OCI-LY1 (cell line): Measurements from ENCODE around the gene INPP4A.
A peak's percentile ranks its signal among the peaks of the same experiment; 100 is the strongest.

Source experiments
- H2AFZ ChIP-seq: fragments of 200-600 bp; sonication (generic), shearing (Covaris generic); 2 replicates; pipeline ENCODE4 v1.6.0; 2014; ENCODE audit warnings: antibody characterized with exemption, mild to moderate bottlenecking, low read length
- H3F3A ChIP-seq: fragments of 200-600 bp; sonication (generic), shearing (Covaris generic); 2 replicates; pipeline ENCODE4 v1.6.0; 2014; ENCODE audit warnings: mild to moderate bottlenecking, antibody characterized with exemption, low read length, moderate library complexity; ENCODE audit not compliant: insufficient read depth
- H3K27ac ChIP-seq: fragments of 200-600 bp; sonication (generic); 2 replicates; pipeline ENCODE4 v1.5.1; 2014; ENCODE audit warnings: low read length, mixed run types, mild to moderate bottlenecking, low read depth; ENCODE audit not compliant: poor library complexity, severe bottlenecking
- H3K27me3 ChIP-seq: fragments of 200-600 bp; sonication (generic); 2 replicates; pipeline ENCODE4 v1.6.0; 2014; ENCODE audit warnings: antibody characterized with exemption, mild to moderate bottlenecking, low read length, moderate library complexity; ENCODE audit not compliant: insufficient read depth
- H3K36me3 ChIP-seq: fragments of 200-600 bp; sonication (generic); 2 replicates; pipeline ENCODE4 v1.6.1; 2014; ENCODE audit warnings: mild to moderate bottlenecking, antibody characterized with exemption, low read length, moderate library complexity, mixed read lengths; ENCODE audit not compliant: insufficient read depth
- H3K4me1 ChIP-seq: fragments of 200-600 bp; sonication (generic); 2 replicates; pipeline ENCODE4 v1.5.1; 2014; ENCODE audit warnings: mild to moderate bottlenecking, low read length, moderate library complexity; ENCODE audit not compliant: insufficient read depth, severe bottlenecking
- H3K4me2 ChIP-seq: fragments of 200-600 bp; sonication (generic), shearing (Covaris generic); 2 replicates; pipeline ENCODE4 v1.6.1; 2014; ENCODE audit warnings: low read length
- H3K4me3 ChIP-seq: fragments of 200-600 bp; sonication (generic); 2 replicates; pipeline ENCODE4 v1.5.1; 2014; ENCODE audit warnings: low read length, low read depth, mild to moderate bottlenecking, mixed read lengths; ENCODE audit not compliant: poor library complexity, severe bottlenecking
- H3K79me2 ChIP-seq: fragments of 200-600 bp; shearing (Covaris generic); 2 replicates; pipeline ENCODE4 v1.6.1; 2016; ENCODE audit warnings: mixed run types, low read length, mixed read lengths; ENCODE audit not compliant: insufficient read depth
- H3K9ac ChIP-seq: fragments of 200-600 bp; sonication (generic), shearing (Covaris generic); 2 replicates; pipeline ENCODE4 v1.6.1; 2014; ENCODE audit warnings: mild to moderate bottlenecking, low read length, mixed read lengths
- H3K9me2 ChIP-seq: fragments of 200-600 bp; sonication (generic), shearing (Covaris generic); 2 replicates; pipeline ENCODE4 v1.6.1; 2014; ENCODE audit warnings: low read depth, mild to moderate bottlenecking, low read length, mixed read lengths
- H3K9me3 ChIP-seq: fragments of 200-600 bp; shearing (Covaris generic); 2 replicates; pipeline ENCODE4 v1.6.1; 2014; ENCODE audit warnings: low read length, mixed read lengths
- H4K20me1 ChIP-seq: fragments of 200-600 bp; sonication (generic), shearing (Covaris generic); 2 replicates; pipeline ENCODE4 v1.6.0; 2016; ENCODE audit warnings: mild to moderate bottlenecking, low read length; ENCODE audit not compliant: insufficient read depth
- EZH2 ChIP-seq: fragments of 200-600 bp; sonication (generic), shearing (Covaris generic); IDR thresholded peaks from 2 replicates; pipeline ENCODE4 v1.8.0; 2017; ENCODE audit warnings: borderline replicate concordance, mixed run types, mild to moderate bottlenecking, antibody characterized with exemption, low read length, moderate library complexity, mixed read lengths
- TF ChIP-seq, protein P1 (sequence below): fragments of 200-600 bp; sonication (generic), shearing (Covaris generic); IDR thresholded peaks from 2 replicates; pipeline ENCODE4 v1.5.1; 2017; ENCODE audit warnings: mild to moderate bottlenecking, antibody characterized with exemption, low read length, moderate library complexity, mixed read lengths

The INPP4A gene

GRCh38 chr2:98463988-98464771 is 19.5 kb downstream of the INPP4A start:
- H3F3A ChIP-seq, result no peaks in the 10 kb centered on the region
- H3K9ac ChIP-seq, result peak overlapping the region; percentile 29; the same call in 1 of the 2 replicates
- peak overlapping the region; percentile 92 for H3K27ac ChIP-seq
- peak overlapping the region; percentile 14 for H3K4me3 ChIP-seq
- no peaks in the 10 kb centered on the region for H3K9me3 ChIP-seq
- no peaks in the 10 kb centered on the region for H3K27me3 ChIP-seq
- H3K9me2 ChIP-seq, result no peaks in the 10 kb centered on the region
- H3K79me2 ChIP-seq, result no peaks in the 10 kb centered on the region
- H4K20me1 ChIP-seq, result no peaks in the 10 kb centered on the region
- TF ChIP-seq, protein P1, sequence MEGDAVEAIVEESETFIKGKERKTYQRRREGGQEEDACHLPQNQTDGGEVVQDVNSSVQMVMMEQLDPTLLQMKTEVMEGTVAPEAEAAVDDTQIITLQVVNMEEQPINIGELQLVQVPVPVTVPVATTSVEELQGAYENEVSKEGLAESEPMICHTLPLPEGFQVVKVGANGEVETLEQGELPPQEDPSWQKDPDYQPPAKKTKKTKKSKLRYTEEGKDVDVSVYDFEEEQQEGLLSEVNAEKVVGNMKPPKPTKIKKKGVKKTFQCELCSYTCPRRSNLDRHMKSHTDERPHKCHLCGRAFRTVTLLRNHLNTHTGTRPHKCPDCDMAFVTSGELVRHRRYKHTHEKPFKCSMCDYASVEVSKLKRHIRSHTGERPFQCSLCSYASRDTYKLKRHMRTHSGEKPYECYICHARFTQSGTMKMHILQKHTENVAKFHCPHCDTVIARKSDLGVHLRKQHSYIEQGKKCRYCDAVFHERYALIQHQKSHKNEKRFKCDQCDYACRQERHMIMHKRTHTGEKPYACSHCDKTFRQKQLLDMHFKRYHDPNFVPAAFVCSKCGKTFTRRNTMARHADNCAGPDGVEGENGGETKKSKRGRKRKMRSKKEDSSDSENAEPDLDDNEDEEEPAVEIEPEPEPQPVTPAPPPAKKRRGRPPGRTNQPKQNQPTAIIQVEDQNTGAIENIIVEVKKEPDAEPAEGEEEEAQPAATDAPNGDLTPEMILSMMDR, result no peak
- no peak for TF ChIP-seq EZH2
- peak overlapping the region; percentile 35 for H3K4me2 ChIP-seq
- H3K4me1 ChIP-seq, result peaks cover 53% of the 10 kb centered on the region
- H2AFZ ChIP-seq, result no peak overlapping the region
- no peaks in the 10 kb centered on the region for H3K36me3 ChIP-seq

- Histone ChIP-seq H3K4me1 (peaks cover 53% of the 10 kb centered on the region), H3K9ac (peak overlapping the region; percentile 29; the same call in 1 of the 2 replicates), H3K79me2 (no peaks in the 10 kb centered on the region), H3K4me2 (peak overlapping the region; percentile 35), H4K20me1 (no peaks in the 10 kb centered on the region), H2AFZ (0 out of 2 replicates have a peak overlapping the region, but pooled peaks have one; percentile 26), H3K36me3 (no peaks in the 10 kb centered on the region), H3K27ac (peak overlapping the region; percentile 92), H3K27me3 (no peaks in the 10 kb centered on the region), H3K4me3 (peak overlapping the region; percentile 14), H3K9me2 (no peaks in the 10 kb centered on the region), H3K9me3 (no peaks in the 10 kb centered on the region), H3F3A (no peaks in the 10 kb centered on the region)
- no peak for TF ChIP-seq EZH2
- TF ChIP-seq, protein P1, result no peak
Observed at GRCh38 chr2:98464772-98465310, 20.2 kb downstream of the INPP4A start.

DNA sequence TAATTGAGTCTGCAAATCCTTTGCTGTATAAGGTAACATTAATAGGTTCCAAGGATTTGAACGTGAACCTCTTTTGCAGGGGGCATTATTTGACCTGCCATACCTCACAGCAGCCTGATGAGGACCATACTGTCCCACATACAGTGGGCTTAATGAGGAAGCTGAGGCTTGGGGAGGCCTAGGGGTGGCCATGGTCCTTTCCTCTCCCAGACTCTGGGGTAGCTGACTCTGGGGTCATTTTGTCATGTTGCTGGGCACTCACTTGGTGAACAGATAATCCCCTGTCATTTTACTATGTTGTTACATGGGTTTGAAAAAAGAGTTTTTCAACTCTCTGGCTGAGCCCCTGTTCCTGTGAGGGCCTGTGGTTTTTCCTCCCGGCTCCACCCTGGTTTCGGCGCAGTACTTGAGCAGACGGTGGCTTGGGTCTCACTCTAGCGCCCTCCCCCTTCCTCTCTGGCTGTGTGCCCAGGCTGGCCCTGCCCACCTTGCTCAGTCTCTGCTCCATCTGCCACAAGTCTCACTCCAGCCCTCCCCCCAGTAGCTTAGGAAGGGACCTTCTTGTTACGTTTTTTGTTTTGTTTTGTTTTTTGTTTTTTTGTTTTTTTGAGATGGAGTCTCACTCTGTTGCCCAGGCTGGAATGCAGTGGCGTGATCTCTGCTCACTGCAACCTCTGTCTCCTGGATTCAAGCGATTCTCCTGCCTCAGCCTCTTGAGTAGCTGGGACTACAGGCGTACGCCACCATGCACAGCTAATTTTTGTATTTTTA is 21.0 kb downstream of the INPP4A start:
- H3F3A ChIP-seq, result no peaks in the 10 kb centered on the region

More for the DNA sequence above, 21.0 kb downstream of the INPP4A start:
- TF ChIP-seq, protein P1, result no peak
- TF ChIP-seq EZH2, result no peak
- no peaks in the 10 kb centered on the region for H3K9me3 ChIP-seq
- H2AFZ ChIP-seq, result no peak overlapping the region
- H3K36me3 ChIP-seq, result no peaks in the 10 kb centered on the region
- no peaks in the 10 kb centered on the region for H3K9me2 ChIP-seq
- peak overlapping the region; percentile 14 for H3K4me3 ChIP-seq
- peak overlapping the region; percentile 92 for H3K27ac ChIP-seq
- H3K9ac ChIP-seq, result peak overlapping the region; percentile 7; the same call in 1 of the 2 replicates
- no peaks in the 10 kb centered on the region for H3K27me3 ChIP-seq
- no peaks in the 10 kb centered on the region for H4K20me1 ChIP-seq
- peaks cover 50% of the 10 kb centered on the region for H3K4me1 ChIP-seq
- peak overlapping the region; percentile 35 for H3K4me2 ChIP-seq
- H3K79me2 ChIP-seq, result no peaks in the 10 kb centered on the region
